GM10248 (cell line): Measurements from ENCODE around the gene C14orf132.
"Not testable (repeated sequence)": the region's sequence is repeated elsewhere in the genome, so short reads cannot be mapped to it uniquely, and the experiment has no call there.

Source experiments
- CTCF ChIA-PET: fragments of 300-600 bp; sonication (Branson Sonifier 250); formaldehyde crosslinking; extraction: SDS; loops from one replicate; lab custom pipeline; 2021; ENCODE audit warnings: antibody characterized with exemption; lab: Yijun Ruan, JAX
- POLR2A ChIA-PET: fragments of 350-650 bp; sonication (Branson Sonifier 250); formaldehyde crosslinking; extraction: SDS; loops from one replicate; lab custom pipeline; 2020; ENCODE audit warnings: antibody characterized with exemption; lab: Yijun Ruan, JAX
- DNase-seq: peaks from one replicate; pipeline ENCODE4 v3.0.0; 2012; ENCODE audit errors: extremely low spot score
- TF ChIP-seq, protein P1 (sequence below): IDR thresholded peaks from 2 replicates; pipeline ENCODE4 v1.5.1; 2012; ENCODE audit warnings: mild to moderate bottlenecking, low read depth; ENCODE audit errors: extremely low read depth, missing control alignments, control extremely low read depth

The C14orf132 gene

GRCh38 chr14:96072746-96073145 lies 33.6 kb downstream of the C14orf132 start:
- CTCF ChIA-PET, result interaction anchor here (1.2 kb wide), 1 partner anchor 13 kb away, joined by 3 read pairs; no protein-coding TSS in a partner anchor
- TF ChIP-seq, protein P1, sequence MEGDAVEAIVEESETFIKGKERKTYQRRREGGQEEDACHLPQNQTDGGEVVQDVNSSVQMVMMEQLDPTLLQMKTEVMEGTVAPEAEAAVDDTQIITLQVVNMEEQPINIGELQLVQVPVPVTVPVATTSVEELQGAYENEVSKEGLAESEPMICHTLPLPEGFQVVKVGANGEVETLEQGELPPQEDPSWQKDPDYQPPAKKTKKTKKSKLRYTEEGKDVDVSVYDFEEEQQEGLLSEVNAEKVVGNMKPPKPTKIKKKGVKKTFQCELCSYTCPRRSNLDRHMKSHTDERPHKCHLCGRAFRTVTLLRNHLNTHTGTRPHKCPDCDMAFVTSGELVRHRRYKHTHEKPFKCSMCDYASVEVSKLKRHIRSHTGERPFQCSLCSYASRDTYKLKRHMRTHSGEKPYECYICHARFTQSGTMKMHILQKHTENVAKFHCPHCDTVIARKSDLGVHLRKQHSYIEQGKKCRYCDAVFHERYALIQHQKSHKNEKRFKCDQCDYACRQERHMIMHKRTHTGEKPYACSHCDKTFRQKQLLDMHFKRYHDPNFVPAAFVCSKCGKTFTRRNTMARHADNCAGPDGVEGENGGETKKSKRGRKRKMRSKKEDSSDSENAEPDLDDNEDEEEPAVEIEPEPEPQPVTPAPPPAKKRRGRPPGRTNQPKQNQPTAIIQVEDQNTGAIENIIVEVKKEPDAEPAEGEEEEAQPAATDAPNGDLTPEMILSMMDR, result no peak
- no peak for DNase-seq
- POLR2A ChIA-PET, result no interaction called here

GRCh38 chr14:96073260-96074039 lies 34.3 kb downstream of the C14orf132 start:
- DNase-seq, POLR2A ChIA-PET: not testable (repeated sequence)
- CTCF ChIA-PET, result interaction anchor here (1.2 kb wide), 1 partner anchor 13 kb away, joined by 3 read pairs; no protein-coding TSS in a partner anchor

DNA sequence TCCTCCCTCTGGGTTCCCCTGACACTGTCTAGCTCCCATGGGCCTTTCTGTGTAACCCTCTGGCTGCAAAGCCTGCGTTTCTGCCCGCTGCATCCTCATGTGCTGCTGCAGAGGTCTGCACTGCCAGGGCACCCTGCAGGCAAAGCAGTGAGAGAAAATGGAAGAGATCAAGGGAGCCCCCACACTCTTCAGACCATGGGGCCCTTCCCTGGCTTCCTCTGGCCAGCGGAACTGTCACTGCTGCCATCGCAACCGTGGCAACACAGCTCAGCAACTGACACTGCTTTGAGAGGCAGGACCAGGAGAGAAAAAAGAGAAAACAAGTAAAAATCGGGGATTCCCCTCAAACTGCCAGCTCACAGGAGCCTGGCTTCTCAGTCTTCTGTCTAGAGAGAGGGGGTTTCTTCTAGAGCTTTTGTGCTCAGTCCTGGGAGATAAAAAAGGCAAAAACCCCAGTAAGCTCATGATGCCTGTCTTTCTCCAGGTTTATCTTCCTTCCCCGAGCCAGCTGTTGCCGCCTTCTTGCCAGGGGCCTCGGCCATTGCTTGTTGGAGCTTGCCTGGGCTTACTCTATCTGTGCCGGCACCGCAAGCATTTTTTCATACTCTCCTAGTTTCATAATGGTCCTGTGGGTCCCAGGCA lies 38.9 kb downstream of the C14orf132 start:
- POLR2A ChIA-PET, result no interaction called here

DNA sequence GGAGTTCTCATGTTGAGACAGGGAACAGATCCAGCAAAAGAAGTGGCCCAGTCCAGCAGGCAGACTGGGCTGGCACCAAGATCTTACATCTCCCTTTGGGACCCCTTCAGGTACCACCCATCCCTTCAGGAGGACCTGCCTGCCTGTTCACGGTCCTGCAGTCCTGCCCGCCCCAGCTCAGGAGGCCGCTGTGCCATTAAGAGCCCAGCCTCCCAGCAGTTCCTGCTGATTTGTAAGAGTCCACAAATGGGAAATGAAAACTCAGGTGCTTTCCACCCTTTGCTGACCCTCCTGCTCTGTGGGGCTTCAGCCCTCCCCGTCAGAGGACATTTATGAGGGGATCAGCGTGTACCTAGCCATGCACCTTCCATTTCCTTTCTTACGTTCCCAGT lies 39.5 kb downstream of the C14orf132 start:
- TF ChIP-seq, protein P1, result no peak
- ChIA-PET CTCF (interaction anchor here (0.9 to 1.9 kb wide), 3 partner anchors 11 to 143 kb away, joined by 3 to 6 read pairs (median 3); no protein-coding TSS in a partner anchor), POLR2A (no interaction called here)
- DNase-seq, result no peak

More for the DNA sequence above, 38.9 kb downstream of the C14orf132 start:
- CTCF ChIA-PET, result interaction anchor here (1.3 to 1.9 kb wide), 3 partner anchors 10 to 23 kb away, joined by 3 to 6 read pairs (median 3); no protein-coding TSS in a partner anchor
- DNase-seq, result no peak
- TF ChIP-seq, protein P1, result no peak

DNA sequence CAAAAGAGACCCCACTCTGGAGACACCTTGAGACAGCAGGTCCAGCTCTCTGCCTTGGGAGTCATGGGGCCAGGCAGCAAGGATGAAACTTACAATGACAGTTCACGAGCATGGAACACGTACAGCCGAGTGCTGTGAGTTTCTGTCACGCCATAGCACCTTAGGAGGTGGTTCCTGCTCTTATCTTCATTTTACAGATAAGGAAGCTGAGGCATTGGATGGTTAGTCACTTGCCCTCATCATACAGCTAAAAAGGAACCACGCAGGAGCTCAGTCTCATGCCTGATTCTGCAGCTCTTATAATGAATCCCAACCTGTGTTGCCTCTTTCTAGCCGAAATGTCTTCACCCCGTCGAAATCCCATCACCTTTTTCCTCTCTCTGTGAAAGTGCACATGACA lies 39.9 kb downstream of the C14orf132 start:
- DNase-seq, result no peak
- CTCF ChIA-PET, result interaction anchor here (0.9 to 1.9 kb wide), 3 partner anchors 11 to 142 kb away, joined by 3 to 6 read pairs (median 3); no protein-coding TSS in a partner anchor
- TF ChIP-seq, protein P1, result no peak
- POLR2A ChIA-PET, result no interaction called here

DNA sequence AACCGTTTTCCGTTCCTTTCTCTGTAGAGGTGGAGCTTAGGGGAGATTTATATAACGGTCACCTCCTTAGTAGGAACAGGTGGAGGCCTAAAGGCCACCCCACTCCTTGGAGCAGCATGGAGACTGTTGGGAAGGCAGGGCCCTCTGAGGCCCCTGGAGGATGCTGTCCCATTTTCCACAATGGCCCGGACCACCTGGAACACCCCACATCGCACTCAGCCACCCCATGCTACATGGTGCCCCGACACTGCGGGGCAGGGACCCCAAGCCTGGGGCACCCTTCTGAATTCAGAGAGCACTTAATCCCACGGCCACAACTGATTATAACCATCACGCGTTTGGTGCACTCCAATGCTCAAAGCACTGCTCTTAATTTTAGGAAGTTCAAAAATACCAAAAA lies 41.4 kb downstream of the C14orf132 start:
- CTCF ChIA-PET, result no interaction called here
- POLR2A ChIA-PET, result no interaction called here
- TF ChIP-seq, protein P1, result no peak
- no peak for DNase-seq

- no peak for DNase-seq
- TF ChIP-seq, protein P1, result no peak
- ChIA-PET CTCF (no interaction called here), POLR2A (no interaction called here)
These were observed 42.1 kb downstream of the C14orf132 start for GRCh38 chr14:96081224-96081623.
